Stimulated activated CD4-positive, alpha-beta T cell treated with anti-CD3 and anti-CD28 coated beads, Interleukin-1b, Interleukin-23, amount 100 ng/mL, for 48 hours (primary cell): Measurements from ENCODE around the gene MICAL1.

ENCODE experiments used
- DNase-seq: peaks from one replicate; pipeline ENCODE4 v3.0.0-alpha.2; 2020

The MICAL1 gene

DNA sequence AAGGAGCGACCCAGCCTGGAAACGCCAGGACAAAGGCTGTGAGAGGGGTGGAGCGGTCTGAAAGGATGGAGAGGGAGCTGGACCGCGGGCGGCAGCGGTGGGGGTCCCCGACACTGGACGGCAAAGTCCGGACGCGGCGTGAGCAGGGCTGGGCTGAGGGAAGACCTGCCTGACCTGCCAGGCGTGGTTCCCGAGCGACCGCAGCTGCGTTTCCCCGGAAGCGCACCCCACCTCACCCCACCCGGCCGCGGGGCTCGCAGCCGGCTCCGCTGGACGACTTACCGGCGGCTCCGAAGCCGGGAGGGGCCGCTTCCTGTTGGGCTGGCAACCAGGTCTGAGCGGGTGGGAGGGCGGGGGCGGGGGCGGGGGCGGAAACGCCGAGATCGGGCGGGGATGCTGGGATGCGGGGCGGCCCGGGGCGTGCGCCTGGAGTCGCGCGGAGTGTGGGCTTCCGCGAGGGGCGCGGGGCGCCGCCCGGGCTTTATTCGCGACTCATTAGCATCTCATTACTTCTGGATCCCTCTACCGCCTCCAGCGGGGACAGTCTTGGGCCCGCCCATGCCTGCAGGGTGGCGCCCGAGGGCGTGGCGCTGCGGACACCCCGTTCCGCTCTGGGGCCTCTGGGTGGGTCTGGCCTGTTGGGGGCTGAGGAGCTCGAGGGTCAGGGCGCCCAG, at the start of gene MICAL1:
MICAL1 (minus strand) TSS at position 336 of the 674 bp plus-strand sequence. CDS start 1,576 bp downstream, outside the sequence.
- peak; percentile 56 for DNase-seq

DNA sequence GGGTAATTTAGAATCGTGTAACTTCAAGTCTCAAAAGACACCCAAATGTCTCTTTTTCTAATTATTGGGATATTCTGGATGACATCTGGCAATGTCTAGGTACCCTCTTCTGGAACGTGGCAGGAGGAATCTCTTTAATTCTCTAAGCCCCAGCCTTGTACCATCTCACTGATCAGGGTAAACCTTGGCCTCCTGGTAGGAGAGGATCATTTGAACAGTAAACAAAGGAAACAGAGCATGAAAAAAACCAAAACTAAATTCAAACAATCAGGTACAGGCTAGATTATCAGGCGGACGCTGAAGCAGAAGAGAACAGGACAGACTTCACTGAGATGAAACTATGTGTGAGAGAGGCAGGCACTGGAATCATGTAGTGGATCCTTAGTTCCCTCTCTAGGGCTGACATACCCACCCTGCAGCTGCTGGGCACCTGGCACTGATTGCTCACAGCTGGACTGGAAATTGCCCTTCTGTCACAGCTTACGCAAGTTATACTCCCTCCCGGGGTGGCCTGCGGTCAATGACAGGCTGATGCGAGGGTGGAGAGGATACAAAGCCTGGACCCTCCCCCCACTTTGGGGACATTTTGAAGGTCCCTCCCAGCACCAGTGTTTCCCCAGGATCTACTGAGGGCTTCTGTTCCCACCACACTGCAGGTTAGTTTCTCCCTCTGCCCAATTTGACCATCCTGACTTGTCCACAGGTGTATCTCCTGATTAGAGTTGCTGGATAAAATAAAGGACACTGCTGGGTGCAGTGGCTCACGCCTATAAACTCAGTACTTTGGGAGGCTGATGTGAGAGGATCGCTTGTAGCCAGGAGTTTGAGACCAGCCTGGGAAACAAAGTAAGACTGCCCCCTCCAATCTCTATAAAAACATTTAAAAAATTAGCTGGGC, 48.0 kb upstream of the MICAL1 start:
- no peak for DNase-seq

- no peak for DNase-seq
Measured at GRCh38 chr6:109498936-109499335, 43.4 kb upstream of the MICAL1 start.

- no peak for DNase-seq
Measured at GRCh38 chr6:109498052-109498451, 42.5 kb upstream of the MICAL1 start.

- no peak for DNase-seq
Measured at GRCh38 chr6:109496036-109496772, 40.6 kb upstream of the MICAL1 start.

DNA sequence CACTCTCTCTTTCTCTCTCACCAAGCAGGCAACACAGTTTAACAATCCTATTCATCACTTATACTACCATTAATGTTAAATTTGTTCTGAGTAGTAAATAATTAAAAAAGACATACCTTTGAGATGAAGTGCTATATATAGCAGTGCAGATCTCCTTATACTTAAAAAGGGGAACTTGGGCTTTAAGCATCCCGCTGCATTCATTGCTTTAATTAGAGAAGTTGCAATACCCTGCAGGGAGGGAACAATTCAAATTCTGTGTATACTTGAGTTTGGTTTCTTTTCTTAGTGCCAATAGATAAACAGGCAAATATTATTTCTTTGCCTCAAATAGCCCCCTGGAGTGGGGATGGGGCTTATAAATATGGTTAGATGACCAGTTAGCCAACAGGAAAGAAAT, 38.3 kb upstream of the MICAL1 start:
- no peak for DNase-seq

- no peak for DNase-seq
Measured at GRCh38 chr6:109491207-109491938, 35.8 kb upstream of the MICAL1 start.

DNA sequence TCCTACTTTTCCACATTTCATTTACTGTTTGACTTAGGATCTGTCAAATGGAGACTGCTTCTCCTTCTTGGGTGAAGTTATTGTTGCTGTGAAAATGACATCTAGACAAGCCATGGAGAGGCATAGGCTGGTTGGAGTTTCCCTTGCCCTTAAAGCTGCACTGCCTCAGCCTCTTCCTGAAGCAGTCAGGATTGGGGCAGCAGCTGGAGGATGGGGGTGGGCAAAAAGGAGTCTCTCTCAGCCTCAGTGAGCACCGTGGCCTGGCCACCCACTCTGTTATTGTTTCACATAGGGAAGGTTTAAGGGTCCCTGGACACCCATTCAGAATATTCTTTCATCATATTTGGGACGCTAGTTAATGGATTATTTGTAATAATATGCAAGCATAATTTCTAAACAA, 35.1 kb upstream of the MICAL1 start:
- no peak for DNase-seq

DNA sequence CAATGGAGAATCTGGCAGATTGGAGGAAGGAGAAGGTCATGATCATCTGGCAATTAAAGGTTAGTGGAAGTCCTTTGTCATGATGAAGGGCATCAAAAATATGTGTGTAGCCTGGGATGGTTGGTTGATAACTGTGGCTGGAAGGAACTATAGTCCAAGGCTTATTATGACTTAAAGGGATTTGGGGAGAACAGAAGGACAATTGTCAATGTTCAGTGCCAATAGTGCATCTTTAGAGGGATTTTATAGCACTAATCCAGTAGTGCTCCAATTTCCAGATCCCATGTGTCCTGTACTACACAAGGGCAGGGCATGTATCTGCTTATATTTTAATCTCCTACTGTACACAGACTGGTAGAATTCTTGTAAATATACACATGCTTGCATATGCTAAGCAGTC, 32.4 kb upstream of the MICAL1 start:
- no peak for DNase-seq

- no peak for DNase-seq
Measured at GRCh38 chr6:109486068-109486467, 30.5 kb upstream of the MICAL1 start.

DNA sequence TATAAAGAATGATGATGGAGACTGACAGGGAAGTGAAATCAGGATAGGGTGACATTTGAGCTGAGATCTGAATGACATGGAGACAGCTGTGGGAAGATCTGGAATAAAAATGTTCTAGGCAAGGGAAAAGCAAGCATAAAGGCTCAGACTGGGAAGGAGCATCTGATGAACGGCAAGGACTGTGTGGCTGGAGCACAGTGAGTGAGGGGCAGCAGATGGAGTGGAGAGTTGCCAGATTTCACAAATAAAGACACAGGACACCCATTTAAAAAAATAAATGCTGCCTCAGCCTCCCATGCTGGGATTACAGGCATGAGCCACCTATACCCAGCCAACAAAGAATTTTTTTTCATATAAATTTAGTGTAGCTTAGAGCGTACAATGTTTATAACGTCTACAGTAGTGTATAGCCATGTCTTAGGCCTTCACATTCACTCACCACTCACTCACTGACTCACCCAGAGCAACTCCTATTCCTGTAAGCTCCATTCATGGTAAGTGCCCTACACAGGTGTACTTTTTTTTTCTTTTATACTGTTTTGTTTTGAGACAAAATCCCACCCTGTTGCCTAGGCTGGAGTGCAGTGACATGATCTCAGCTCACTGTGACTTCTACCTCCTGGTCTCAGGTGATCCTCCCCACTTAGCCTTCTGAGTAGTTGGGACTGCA, 29.8 kb upstream of the MICAL1 start:
- DNase-seq, result no peak

GRCh38 chr6:109484122-109484521, 28.6 kb upstream of the MICAL1 start:
- DNase-seq, result no peak

DNA sequence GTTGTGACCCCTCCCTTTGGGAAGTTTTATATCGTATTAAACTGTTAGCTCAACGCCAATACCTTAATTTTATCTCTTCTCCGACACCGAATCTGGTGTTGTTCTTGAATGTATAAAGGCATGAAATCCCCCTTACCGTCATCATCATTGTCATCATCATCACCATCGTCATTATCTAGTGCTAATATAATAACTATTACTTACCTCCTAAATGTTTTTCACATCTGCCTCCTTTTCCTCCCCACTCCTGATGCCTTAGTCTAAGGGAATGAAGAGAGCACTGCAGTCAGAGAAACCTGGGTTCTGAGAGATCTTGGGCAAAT, 28.1 kb upstream of the MICAL1 start:
- no peak for DNase-seq

- DNase-seq, result peak; percentile 87
Measured at GRCh38 chr6:109482905-109483734, 27.5 kb upstream of the MICAL1 start, which contains the start of gene ZBTB24. TSS of gene ZBTB24 (minus strand) at chr6:109483219. CDS start at chr6:109482026, 1,193 bp downstream.

DNA sequence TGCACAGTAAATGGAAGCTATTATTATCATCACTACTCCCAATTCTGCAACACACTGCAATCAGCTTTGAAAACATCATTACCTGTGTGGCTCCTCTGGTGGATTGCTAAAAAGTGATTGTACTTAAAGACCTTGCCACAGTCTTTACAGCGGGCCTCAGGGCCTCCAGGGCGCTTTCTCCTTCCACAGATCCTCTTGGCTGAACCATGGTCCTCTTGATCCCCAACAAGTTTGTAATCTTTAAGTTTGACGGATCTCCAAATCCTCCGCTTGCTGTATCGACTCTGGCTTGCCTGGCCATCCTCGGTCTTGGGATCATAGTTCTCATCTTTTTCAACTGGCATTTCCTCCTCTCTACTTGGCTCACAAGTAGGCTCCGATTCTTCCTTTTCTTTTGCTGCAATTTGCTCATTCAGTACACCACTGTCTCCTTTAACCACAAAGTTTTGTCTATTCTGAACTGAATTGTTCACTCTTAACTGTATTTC, 25.5 kb upstream of the MICAL1 start:
- no peak for DNase-seq

GRCh38 chr6:109478841-109479624, 23.5 kb upstream of the MICAL1 start:
- DNase-seq, result no peak

- DNase-seq, result no peak
Measured at GRCh38 chr6:109478222-109478805, 22.7 kb upstream of the MICAL1 start.

DNA sequence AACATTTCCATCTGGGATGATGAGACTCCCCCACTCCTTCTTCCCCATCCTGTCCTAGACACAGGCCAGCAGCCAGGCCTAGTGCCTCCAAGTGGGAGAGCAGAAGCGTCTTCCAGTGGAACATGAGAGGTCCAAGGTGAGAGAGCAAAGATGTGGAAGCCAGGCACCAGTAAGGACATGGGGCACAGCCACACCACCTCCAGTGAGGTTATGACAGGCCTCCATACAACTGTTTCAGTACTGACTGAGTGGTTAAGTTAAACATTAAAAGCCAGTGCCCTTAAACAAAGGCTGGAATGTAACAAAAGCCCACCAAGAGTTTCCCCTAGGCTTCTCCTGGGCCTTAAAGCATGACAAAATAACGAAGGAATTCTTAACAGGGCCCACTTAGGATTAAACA, 22.2 kb upstream of the MICAL1 start:
- DNase-seq, result no peak

DNA sequence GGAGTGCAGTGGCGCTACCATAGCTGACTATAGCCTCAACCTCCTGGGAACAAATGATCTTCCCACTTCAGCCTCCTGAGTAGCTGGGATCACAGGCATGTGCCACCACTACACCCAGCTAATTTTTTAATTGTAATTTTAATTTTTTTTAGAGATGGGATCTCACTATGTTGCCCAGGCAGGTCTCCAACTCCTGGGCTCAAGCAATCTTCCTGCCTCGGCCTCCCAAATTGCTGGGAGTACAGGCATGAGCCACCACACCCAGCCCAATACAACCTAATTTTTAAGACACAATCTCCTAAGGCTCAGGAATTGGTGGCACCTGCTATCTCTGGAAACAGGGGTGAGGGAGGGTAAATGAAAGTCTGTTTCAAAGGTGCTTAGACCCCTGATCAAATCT, 21.6 kb upstream of the MICAL1 start:
- DNase-seq, result no peak

GRCh38 chr6:109475625-109476024, 20.1 kb upstream of the MICAL1 start:
- DNase-seq, result no peak
